Fibroblast of pulmonary artery (primary cell): Measurements from ENCODE around the gene GLRX2.

Source experiments
- DNase-seq: peaks from one replicate; pipeline ENCODE4 v3.0.0-alpha.2; 2010; ENCODE audit warnings: low read depth
- H3K4me3 ChIP-seq: replicated peaks from 2 replicates; pipeline ENCODE4 v1.5.1; 2011; ENCODE audit warnings: low read depth, mild to moderate bottlenecking, control low read depth, low read length, moderate library complexity
- CTCF ChIP-seq: IDR thresholded peaks from 2 replicates; pipeline ENCODE4 v1.5.1; 2011; ENCODE audit warnings: mild to moderate bottlenecking, control low read depth, low read length, inconsistent platforms; ENCODE audit errors: missing control alignments

Gene GLRX2

DNA sequence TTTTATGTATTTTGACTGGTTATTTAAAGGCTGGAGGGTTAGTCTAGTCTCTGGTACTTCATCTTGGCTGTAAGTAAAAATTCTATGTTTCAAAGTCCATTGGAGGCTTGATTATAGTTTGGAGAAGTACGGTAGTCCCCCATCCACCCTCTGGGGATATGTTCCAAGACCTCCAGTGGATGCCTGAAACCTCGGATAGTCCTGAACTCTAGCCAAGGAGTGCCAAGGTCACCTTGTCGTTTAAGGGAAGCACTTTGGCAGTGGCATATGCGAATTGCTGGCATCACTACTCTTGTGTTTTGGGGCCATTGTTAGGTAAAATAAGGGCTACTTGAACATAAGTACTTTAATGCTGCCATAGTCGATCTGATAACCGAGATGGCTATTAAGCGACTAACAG lies 35.0 kb upstream of the GLRX2 start:
- DNase-seq: no peak
- TF ChIP-seq CTCF: no peak
- no peak overlapping the region for H3K4me3 ChIP-seq

GRCh38 chr1:193131266-193131860 lies 26.1 kb upstream of the GLRX2 start:
- TF ChIP-seq CTCF: no peak
- DNase-seq: no peak
- no peak overlapping the region for H3K4me3 ChIP-seq

GRCh38 chr1:193125369-193125768 lies 20.2 kb upstream of the GLRX2 start:
- DNase-seq: no peak
- no peak for TF ChIP-seq CTCF
- no peak overlapping the region for H3K4me3 ChIP-seq

DNA sequence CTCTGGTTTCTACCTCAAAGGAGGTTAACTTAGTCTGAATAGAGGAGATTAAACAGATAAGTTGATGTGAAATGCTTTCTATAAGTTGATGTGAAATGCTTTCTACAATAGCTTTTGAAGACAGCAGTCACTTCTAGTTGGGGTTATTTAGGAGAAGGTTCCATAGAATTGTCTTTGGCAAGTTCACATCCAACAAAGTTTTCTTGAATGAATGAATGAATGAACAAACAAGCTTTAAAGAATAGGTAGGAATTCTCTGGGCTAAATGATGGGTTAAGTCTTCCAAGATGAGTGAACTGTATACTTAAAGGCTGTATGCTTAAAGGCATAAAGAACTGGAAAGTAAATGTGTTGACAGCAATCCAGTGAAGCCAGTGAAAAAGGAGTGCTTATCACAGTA lies 18.5 kb upstream of the GLRX2 start:
- H3K4me3 ChIP-seq: peak overlapping the region; percentile 90
- DNase-seq: no peak
- TF ChIP-seq CTCF: no peak

DNA sequence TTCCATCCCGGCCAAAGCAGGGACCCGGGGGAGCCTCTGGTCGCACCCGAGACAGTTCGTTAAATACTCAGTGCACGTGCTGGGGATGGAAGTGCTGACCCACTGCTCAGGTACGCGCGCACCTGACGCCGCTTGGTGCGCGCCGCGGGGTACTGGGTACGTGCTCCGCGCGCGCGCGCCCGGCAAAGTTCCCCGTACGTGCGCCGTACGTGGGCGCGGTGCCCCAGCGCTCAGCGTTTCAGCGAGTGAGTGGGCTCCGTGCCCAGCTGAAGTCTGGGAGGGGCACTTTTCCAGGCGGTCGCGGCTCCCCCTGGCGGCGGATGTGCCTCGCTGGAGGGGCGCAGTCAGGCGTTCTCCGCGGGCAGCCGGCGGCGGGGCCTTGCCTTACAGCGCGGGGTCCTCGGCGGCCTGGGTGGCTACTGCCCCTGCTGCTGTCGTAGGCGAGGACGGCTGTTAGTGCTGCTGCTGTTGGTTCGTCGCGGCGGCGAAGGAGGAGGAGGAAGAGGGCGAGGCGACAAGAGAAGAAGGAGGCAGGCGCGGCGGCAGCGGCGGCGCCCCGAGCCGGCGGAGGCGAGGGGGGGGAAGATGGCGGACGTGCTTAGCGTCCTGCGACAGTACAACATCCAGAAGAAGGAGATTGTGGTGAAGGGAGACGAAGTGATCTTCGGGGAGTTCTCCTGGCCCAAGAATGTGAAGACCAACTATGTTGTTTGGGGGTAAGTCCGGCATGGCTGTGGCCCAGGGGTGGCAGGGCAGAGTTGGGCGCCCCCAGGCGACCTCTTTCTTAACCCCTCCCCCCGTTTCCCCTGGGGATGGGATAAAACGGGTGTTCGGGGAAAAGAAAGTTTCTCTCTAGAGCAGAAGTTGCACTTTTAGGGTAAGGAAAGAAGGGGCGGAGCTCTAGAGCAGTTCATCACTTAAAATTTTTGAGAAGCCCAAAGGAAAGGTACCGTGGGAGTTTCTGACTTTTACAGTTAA lies 16.7 kb upstream of the GLRX2 start, which contains the start of gene CDC73:
CDC73 (plus strand) TSS at position 416 of the 978 bp plus-strand sequence; CDS start at position 586, 170 bp downstream.
- H3K4me3 ChIP-seq: peak within 1 kb of the TSS; percentile 90
- peak; percentile 65 for TF ChIP-seq CTCF
- peak; percentile 98 for DNase-seq

DNA sequence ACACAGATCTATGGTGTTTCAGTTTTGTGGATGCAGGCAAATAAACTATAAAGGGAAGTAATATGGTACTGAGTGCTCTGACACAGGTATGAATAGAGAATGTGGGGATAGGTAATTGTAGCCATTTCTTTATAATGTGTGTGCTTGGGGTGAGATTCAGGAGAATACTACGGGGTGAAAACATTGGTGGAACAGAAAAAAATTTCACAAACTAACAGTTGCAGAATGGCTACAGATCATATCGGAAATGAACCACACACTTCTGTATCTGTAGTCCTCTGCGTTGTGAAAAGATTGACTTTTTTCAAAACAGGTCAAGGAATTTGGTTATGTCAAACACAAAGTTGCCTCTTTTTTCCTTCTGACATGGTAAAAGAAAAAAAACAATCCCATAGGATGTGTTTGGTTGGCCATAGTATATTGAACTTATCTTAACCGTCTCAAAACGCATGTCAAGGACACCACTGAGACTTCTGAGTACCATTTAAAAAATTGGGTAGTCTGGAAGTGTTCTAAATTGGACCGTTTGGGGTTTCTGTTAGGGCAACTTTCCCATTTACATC lies 15.5 kb upstream of the GLRX2 start:
- DNase-seq: no peak
- no peak for TF ChIP-seq CTCF
- H3K4me3 ChIP-seq: no peak overlapping the region
